HepG2 (cell line): ENCODE results near the gene ZNF343. TPM values are rescaled to one million over a fixed set of nuclear protein-coding genes. Genes with fewer than 3 reads are reported as not detected.

Experiments used
- CREB1 ChIP-seq, 2 experiments: fragments of 450-650 bp in 1 of 2; IDR thresholded peaks; 2 replicates each; pipeline ENCODE4 v1.6.1; 2016 to 2017; ENCODE audit warnings: control low read depth in 1 of 2, mild to moderate bottlenecking in 1 of 2, missing compliant biosample characterization in 1 of 2, missing genetic modification characterization in 1 of 2
- DNMT1 ChIP-seq: sonication (generic); formaldehyde crosslinking; IDR thresholded peaks from 2 replicates; pipeline ENCODE4 v1.5.1; 2020; ENCODE audit warnings: mild to moderate bottlenecking, missing genetic modification reagents
- HOXA7 ChIP-seq: sonication (generic); formaldehyde crosslinking; IDR thresholded peaks from 2 replicates; pipeline ENCODE4 v1.8.1; 2022; ENCODE audit warnings: mild to moderate bottlenecking, missing genetic modification reagents, moderate library complexity
- KAT7 ChIP-seq: IDR thresholded peaks from 2 replicates; pipeline ENCODE4 v1.6.1; 2018; ENCODE audit warnings: borderline replicate concordance, missing compliant biosample characterization
- KDM5B ChIP-seq: sonication (generic); formaldehyde crosslinking; IDR thresholded peaks from 2 replicates; pipeline ENCODE4 v1.4.0; 2020; ENCODE audit warnings: missing genetic modification reagents, mild to moderate bottlenecking, borderline replicate concordance
- KMT2B ChIP-seq: IDR thresholded peaks from 2 replicates; pipeline ENCODE4 v1.6.1; 2016; ENCODE audit warnings: missing genetic modification reagents, missing compliant biosample characterization
- MED1 ChIP-seq: sonication (generic); formaldehyde crosslinking; IDR thresholded peaks from 2 replicates; pipeline ENCODE4 v1.4.0; 2020; ENCODE audit warnings: missing genetic modification reagents
- NKX3-1 ChIP-seq: sonication (generic); formaldehyde crosslinking; IDR thresholded peaks from 2 replicates; pipeline ENCODE4 v1.5.0; 2020; ENCODE audit warnings: missing genetic modification reagents
- NRL ChIP-seq: sonication (generic); formaldehyde crosslinking; IDR thresholded peaks from 2 replicates; pipeline ENCODE4 v1.5.0; 2020; ENCODE audit warnings: missing genetic modification reagents, mild to moderate bottlenecking, moderate library complexity, borderline replicate concordance
- SIN3B ChIP-seq: fragments of 150-350 bp; IDR thresholded peaks from 2 replicates; pipeline ENCODE4 v1.6.1; 2014; ENCODE audit warnings: low read length
- SRSF4 ChIP-seq: fragments of 200-400 bp; formaldehyde crosslinking; IDR thresholded peaks from one replicate; pipeline ENCODE4 v1.6.1; 2018; ENCODE audit warnings: mild to moderate bottlenecking, low read depth, low read length, moderate library complexity; ENCODE audit not compliant: poor library complexity, severe bottlenecking
- SYNCRIP ChIP-seq: fragments of 200-400 bp; formaldehyde crosslinking; IDR thresholded peaks from 2 replicates; pipeline ENCODE4 v1.6.1; 2018; ENCODE audit warnings: mild to moderate bottlenecking, low read depth, low read length; ENCODE audit not compliant: insufficient read depth
- ZFP37 ChIP-seq: sonication (generic); formaldehyde crosslinking; IDR thresholded peaks from 2 replicates; pipeline ENCODE4 v1.4.0; 2020; ENCODE audit warnings: missing genetic modification reagents, borderline replicate concordance
- ZFP82 ChIP-seq: sonication (generic); formaldehyde crosslinking; IDR thresholded peaks from 2 replicates; pipeline ENCODE4 v1.5.1; 2020; ENCODE audit warnings: mild to moderate bottlenecking, missing genetic modification reagents, borderline replicate concordance
- ZNF335 ChIP-seq: sonication (generic); formaldehyde crosslinking; IDR thresholded peaks from 2 replicates; pipeline ENCODE4 v1.4.0; 2020; ENCODE audit warnings: missing genetic modification reagents
- ZNF550 ChIP-seq: sonication (generic); formaldehyde crosslinking; IDR thresholded peaks from 2 replicates; pipeline ENCODE4 v1.4.0; 2020; ENCODE audit warnings: mild to moderate bottlenecking, missing genetic modification reagents, borderline replicate concordance
- ZNF644 ChIP-seq: IDR thresholded peaks from 2 replicates; pipeline ENCODE4 v1.6.1; 2016; ENCODE audit warnings: low read depth
- ZNF792 ChIP-seq: IDR thresholded peaks from 2 replicates; pipeline ENCODE4 v1.6.1; 2016
- ZNF839 ChIP-seq: sonication (generic); formaldehyde crosslinking; IDR thresholded peaks from 2 replicates; pipeline ENCODE4 v1.4.0; 2020; ENCODE audit warnings: missing genetic modification reagents, mild to moderate bottlenecking, borderline replicate concordance
- polyA plus RNA-seq, 8 experiments: library from polyadenylated mRNA; depleted of rRNA in 3 of 8; stranded (reverse) in 7 of 8; unstranded in 1 of 8; fragments of >200 nt; fragmentation: Illumina TruSeq in 4 of 8; extraction: Trizol in 4 of 8; gene quantifications; 2 replicates each; pipeline versions ENCODE4 v1.2.1 to v1.2.3, GENCODE V29; 2011 to 2016; ENCODE audit warnings: low read depth in 4 of 8, missing spikeins in 1 of 8, mixed read lengths in 1 of 8; ENCODE audit not compliant: insufficient read depth in 1 of 8
- total RNA-seq, 5 experiments: library from RNA; depleted of rRNA; stranded (reverse); fragments of >200 nt; fragmentation: Illumina TruSeq; extraction: Trizol; gene quantifications; 2 replicates each; pipeline ENCODE4 v1.2.3, GENCODE V29; 2016; ENCODE audit warnings: low read depth in 1 of 5
- TF ChIP-seq, protein P1 (sequence below): sonication (generic); formaldehyde crosslinking; IDR thresholded peaks from 2 replicates; pipeline ENCODE4 v1.4.0; 2020; ENCODE audit warnings: missing genetic modification reagents, mild to moderate bottlenecking, borderline replicate concordance
- TF ChIP-seq, protein P2 (sequence below): IDR thresholded peaks from 2 replicates; pipeline ENCODE4 v1.6.1; 2016; ENCODE audit warnings: missing genetic modification reagents, missing compliant biosample characterization
- TF ChIP-seq, protein P3 (sequence below): sonication (generic); formaldehyde crosslinking; conservative IDR thresholded peaks from 2 replicates; pipeline ENCODE4 v1.4.0; 2020; ENCODE audit warnings: mild to moderate bottlenecking, missing genetic modification reagents, moderate library complexity

Gene ZNF343
- total and polyA plus RNA-seq, 2 of the 13 experiments (the other 11 are each of a cell fraction or from before 2014, with no cell fraction given): 16.4 to 22.1 TPM

DNA sequence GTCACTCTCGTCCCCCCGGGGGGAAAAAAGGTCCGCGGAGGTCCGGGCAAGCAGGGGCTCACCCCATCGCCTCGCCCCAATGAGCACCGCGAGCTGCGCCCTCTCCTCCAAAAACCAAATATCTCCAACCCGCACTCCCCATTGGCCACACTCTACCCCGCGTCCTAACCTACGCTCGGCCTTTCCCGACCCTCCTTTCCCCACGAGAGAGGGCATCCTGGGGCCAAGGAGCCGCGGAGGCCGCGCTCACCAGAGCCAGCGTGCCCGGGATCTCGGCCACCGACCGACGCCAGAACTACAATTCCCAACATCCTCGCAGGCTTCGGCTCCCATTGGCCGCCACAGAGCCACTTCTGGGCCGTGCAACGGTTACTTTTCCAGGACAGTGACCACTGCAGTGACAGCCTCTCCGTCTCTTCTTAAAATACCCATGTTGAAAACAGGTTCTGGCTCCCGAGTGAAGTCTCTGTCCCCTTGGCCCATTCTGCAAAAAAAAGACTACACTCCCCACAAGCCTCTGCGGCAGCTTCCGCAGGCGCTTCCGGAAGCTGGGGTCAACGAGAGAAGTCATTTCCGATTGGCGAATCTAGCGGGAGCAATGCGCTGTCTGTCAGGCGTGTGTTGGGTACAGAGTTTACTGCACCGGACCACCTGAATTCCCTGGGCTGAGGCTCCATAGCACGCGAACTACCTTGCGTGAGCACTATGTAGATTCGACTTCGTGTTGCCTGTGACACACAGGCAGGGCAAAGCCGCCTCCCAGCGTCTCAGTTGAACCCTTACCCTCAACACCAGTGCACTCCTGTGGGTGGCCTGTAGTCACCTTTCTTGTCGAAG, at the start of gene ZNF343 (continued):
- TF ChIP-seq, protein P1, sequence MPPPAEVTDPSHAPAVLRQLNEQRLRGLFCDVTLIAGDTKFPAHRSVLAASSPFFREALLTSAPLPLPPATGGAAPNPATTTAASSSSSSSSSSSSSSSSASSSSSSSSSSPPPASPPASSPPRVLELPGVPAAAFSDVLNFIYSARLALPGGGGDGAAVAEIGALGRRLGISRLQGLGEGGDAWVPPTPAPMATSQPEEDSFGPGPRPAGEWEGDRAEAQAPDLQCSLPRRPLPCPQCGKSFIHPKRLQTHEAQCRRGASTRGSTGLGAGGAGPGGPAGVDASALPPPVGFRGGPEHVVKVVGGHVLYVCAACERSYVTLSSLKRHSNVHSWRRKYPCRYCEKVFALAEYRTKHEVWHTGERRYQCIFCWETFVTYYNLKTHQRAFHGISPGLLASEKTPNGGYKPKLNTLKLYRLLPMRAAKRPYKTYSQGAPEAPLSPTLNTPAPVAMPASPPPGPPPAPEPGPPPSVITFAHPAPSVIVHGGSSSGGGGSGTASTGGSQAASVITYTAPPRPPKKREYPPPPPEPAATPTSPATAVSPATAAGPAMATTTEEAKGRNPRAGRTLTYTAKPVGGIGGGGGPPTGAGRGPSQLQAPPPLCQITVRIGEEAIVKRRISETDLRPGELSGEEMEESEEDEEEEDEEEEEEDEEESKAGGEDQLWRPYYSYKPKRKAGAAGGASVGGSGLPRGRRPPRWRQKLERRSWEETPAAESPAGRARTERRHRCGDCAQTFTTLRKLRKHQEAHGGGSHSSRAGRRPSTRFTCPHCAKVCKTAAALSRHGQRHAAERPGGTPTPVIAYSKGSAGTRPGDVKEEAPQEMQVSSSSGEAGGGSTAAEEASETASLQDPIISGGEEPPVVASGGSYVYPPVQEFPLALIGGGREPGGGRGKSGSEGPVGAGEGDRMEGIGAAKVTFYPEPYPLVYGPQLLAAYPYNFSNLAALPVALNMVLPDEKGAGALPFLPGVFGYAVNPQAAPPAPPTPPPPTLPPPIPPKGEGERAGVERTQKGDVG (CRISPR knock-in tag): peak; percentile 30; the same call in 1 of the 2 replicates
- peak; percentile 89 for TF ChIP-seq NRL (CRISPR knock-in tag)
- peak; percentile 50; the same call in 1 of the 2 replicates for TF ChIP-seq ZNF644 (CRISPR knock-in tag)
- TF ChIP-seq SRSF4: no peak
- peak; percentile 93 for TF ChIP-seq KMT2B (CRISPR knock-in tag)
- peak; percentile 72 for TF ChIP-seq CREB1 (IDR thresholded peaks at IDR 0.05)
- TF ChIP-seq CREB1 (CRISPR knock-in tag; IDR thresholded peaks at IDR 0.05): peak; percentile 91
- peak; percentile 81 for TF ChIP-seq DNMT1 (CRISPR knock-in tag)
- TF ChIP-seq, protein P2, sequence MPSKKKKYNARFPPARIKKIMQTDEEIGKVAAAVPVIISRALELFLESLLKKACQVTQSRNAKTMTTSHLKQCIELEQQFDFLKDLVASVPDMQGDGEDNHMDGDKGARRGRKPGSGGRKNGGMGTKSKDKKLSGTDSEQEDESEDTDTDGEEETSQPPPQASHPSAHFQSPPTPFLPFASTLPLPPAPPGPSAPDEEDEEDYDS (CRISPR knock-in tag): peak; percentile 61
- peak; percentile 70; the same call in 1 of the 2 replicates for TF ChIP-seq ZFP82 (CRISPR knock-in tag)
- TF ChIP-seq ZNF792 (CRISPR knock-in tag): peak; percentile 92
- TF ChIP-seq ZNF550 (CRISPR knock-in tag): peak; percentile 90; the same call in 1 of the 2 replicates
- peak; percentile 91 for TF ChIP-seq KDM5B (CRISPR knock-in tag)
- TF ChIP-seq, protein P3, sequence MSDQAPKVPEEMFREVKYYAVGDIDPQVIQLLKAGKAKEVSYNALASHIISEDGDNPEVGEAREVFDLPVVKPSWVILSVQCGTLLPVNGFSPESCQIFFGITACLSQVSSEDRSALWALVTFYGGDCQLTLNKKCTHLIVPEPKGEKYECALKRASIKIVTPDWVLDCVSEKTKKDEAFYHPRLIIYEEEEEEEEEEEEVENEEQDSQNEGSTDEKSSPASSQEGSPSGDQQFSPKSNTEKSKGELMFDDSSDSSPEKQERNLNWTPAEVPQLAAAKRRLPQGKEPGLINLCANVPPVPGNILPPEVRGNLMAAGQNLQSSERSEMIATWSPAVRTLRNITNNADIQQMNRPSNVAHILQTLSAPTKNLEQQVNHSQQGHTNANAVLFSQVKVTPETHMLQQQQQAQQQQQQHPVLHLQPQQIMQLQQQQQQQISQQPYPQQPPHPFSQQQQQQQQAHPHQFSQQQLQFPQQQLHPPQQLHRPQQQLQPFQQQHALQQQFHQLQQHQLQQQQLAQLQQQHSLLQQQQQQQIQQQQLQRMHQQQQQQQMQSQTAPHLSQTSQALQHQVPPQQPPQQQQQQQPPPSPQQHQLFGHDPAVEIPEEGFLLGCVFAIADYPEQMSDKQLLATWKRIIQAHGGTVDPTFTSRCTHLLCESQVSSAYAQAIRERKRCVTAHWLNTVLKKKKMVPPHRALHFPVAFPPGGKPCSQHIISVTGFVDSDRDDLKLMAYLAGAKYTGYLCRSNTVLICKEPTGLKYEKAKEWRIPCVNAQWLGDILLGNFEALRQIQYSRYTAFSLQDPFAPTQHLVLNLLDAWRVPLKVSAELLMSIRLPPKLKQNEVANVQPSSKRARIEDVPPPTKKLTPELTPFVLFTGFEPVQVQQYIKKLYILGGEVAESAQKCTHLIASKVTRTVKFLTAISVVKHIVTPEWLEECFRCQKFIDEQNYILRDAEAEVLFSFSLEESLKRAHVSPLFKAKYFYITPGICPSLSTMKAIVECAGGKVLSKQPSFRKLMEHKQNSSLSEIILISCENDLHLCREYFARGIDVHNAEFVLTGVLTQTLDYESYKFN (CRISPR knock-in tag): peak; percentile 67
- no peak for TF ChIP-seq SYNCRIP
- TF ChIP-seq KAT7 (CRISPR knock-in tag): peak; percentile 73; the same call in 1 of the 2 replicates
- no peak for TF ChIP-seq HOXA7 (CRISPR knock-in tag)
- TF ChIP-seq SIN3B: no peak
- peak; percentile 16 for TF ChIP-seq ZNF839 (CRISPR knock-in tag)
- 0 out of 2 replicates have a peak, but pooled peaks have one; percentile 56 for TF ChIP-seq ZNF335
- TF ChIP-seq ZFP37 (CRISPR knock-in tag): peak; percentile 36; the same call in 1 of the 2 replicates
- TF ChIP-seq MED1 (CRISPR knock-in tag): peak; percentile 66; the same call in 1 of the 2 replicates
- TF ChIP-seq NKX3-1 (CRISPR knock-in tag): no peak
